Caco-2 (cell line): ENCODE results near the gene NR1I3. TPM values are rescaled to one million over a fixed set of nuclear protein-coding genes. Genes with fewer than 3 reads are reported as not detected.

Experiments
- BruUV-seq: library from RNA; stranded (reverse); fragments of 400-500 nt; replicated peaks from 2 replicates; lab custom pipeline; 2021; lab: Mats Ljungman, UMichigan
- CTCF ChIA-PET: fragments of 300-600 bp; sonication (Branson Sonifier 250); formaldehyde crosslinking; loops from one replicate; lab custom pipeline; 2022; ENCODE audit warnings: antibody characterized with exemption; lab: Charles Lee
- POLR2A ChIA-PET: fragments of 300-600 bp; sonication (Branson Sonifier 250); formaldehyde crosslinking; loops from one replicate; lab custom pipeline; 2022; ENCODE audit warnings: antibody characterized with exemption; lab: Charles Lee
- DNase-seq, 2 experiments: peaks; one replicate each; pipeline versions ENCODE4 v3.0.0 to v3.0.0-alpha.2; 2020 to 2022
- H3K27me3 ChIP-seq: replicated peaks from 2 replicates; pipeline ENCODE4 v1.6.0; 2011; ENCODE audit warnings: low read length; ENCODE audit not compliant: control insufficient read depth, insufficient read depth
- H3K36me3 ChIP-seq: 2 replicates; pipeline ENCODE4 v1.5.1; 2011; ENCODE audit warnings: low read length; ENCODE audit not compliant: control insufficient read depth, insufficient read depth
- H3K4me1 ChIP-seq: fragments of 250-450 bp; sonication (Bioruptor Pico); 2 replicates; pipeline ENCODE4 v1.5.1; 2020; ENCODE audit warnings: mild to moderate bottlenecking
- H3K4me3 ChIP-seq: 2 replicates; pipeline ENCODE4 v1.5.1; 2011; ENCODE audit warnings: low read depth, mild to moderate bottlenecking, control low read depth, low read length
- H3K9me3 ChIP-seq: fragments of 250-450 bp; sonication (Bioruptor Pico); 2 replicates; pipeline ENCODE4 v1.5.1; 2020; ENCODE audit warnings: mild to moderate bottlenecking, moderate library complexity
- H3K27ac Mint-ChIP-seq: one replicate; pipeline ENCODE4 v1.8.0; 2022; ENCODE audit warnings: mixed read lengths; ENCODE audit not compliant: unreplicated experiment
- H3K27me3 Mint-ChIP-seq: one replicate; pipeline ENCODE4 v1.8.0; 2022; ENCODE audit warnings: mixed read lengths; ENCODE audit not compliant: insufficient read depth, unreplicated experiment
- H3K36me3 Mint-ChIP-seq: one replicate; pipeline ENCODE4 v1.8.0; 2022; ENCODE audit warnings: mild to moderate bottlenecking, mixed read lengths; ENCODE audit not compliant: insufficient read depth, unreplicated experiment
- H3K4me1 Mint-ChIP-seq: one replicate; pipeline ENCODE4 v1.8.0; 2022; ENCODE audit warnings: low read depth, mixed read lengths; ENCODE audit not compliant: unreplicated experiment
- H3K4me3 Mint-ChIP-seq: one replicate; pipeline ENCODE4 v1.8.0; 2022; ENCODE audit warnings: mild to moderate bottlenecking, moderate library complexity, mixed read lengths; ENCODE audit not compliant: unreplicated experiment
- H3K9me3 Mint-ChIP-seq: one replicate; pipeline ENCODE4 v1.8.0; 2022; ENCODE audit warnings: mixed read lengths; ENCODE audit not compliant: unreplicated experiment
- intact Hi-C: fragments of 100-400 bp; cut with micrococcal nuclease; formaldehyde crosslinking; loops from one replicate; pipeline ENCODE4 v1.10.0; 2022; ENCODE audit not compliant: unreplicated experiment
- total RNA-seq: library from RNA; stranded (reverse); gene quantifications from 2 replicates; pipeline ENCODE4 v1.2.3, GENCODE V29; 2022
- TF ChIP-seq, protein P1 (sequence below), 2 experiments: fragments of 200-600 bp in 1 of 2; IDR thresholded peaks; 1 replicate in 1 of 2; 2 replicates in 1 of 2; pipeline versions ENCODE4 v1.5.1 to v1.8.0; 2011 to 2022; ENCODE audit warnings: antibody characterized with exemption in 1 of 2, control low read depth in 1 of 2, inconsistent platforms in 1 of 2, low read depth in 1 of 2, low read length in 1 of 2, mild to moderate bottlenecking in 1 of 2, moderate library complexity in 1 of 2; ENCODE audit not compliant: insufficient read depth in 1 of 2, severe bottlenecking in 1 of 2, unreplicated experiment in 1 of 2

The NR1I3 gene
- total RNA-seq, 1 experiment from 2014 or later = not detected

- no TSS peak for BruUV-seq
- no peaks in the 10 kb centered on the region for H3K9me3 ChIP-seq
- no peak within 1 kb of the TSS for H3K4me3 ChIP-seq
- no peak for DNase-seq
- ChIA-PET CTCF (interaction anchor here (0.6 kb wide), 1 partner anchor 174 kb away, joined by 3 read pairs; no protein-coding TSS in a partner anchor), POLR2A (no interaction called here)
- H3K9me3 Mint-ChIP-seq = no peaks in the 10 kb centered on the region
- no peaks in the 10 kb centered on the region for H3K27me3 Mint-ChIP-seq
- TF ChIP-seq, protein P1, sequence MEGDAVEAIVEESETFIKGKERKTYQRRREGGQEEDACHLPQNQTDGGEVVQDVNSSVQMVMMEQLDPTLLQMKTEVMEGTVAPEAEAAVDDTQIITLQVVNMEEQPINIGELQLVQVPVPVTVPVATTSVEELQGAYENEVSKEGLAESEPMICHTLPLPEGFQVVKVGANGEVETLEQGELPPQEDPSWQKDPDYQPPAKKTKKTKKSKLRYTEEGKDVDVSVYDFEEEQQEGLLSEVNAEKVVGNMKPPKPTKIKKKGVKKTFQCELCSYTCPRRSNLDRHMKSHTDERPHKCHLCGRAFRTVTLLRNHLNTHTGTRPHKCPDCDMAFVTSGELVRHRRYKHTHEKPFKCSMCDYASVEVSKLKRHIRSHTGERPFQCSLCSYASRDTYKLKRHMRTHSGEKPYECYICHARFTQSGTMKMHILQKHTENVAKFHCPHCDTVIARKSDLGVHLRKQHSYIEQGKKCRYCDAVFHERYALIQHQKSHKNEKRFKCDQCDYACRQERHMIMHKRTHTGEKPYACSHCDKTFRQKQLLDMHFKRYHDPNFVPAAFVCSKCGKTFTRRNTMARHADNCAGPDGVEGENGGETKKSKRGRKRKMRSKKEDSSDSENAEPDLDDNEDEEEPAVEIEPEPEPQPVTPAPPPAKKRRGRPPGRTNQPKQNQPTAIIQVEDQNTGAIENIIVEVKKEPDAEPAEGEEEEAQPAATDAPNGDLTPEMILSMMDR (IDR thresholded peaks at IDR 0.05; ENCODE audit: insufficient read depth in 1 of 2, low read depth in 1 of 2, low read length in 1 of 2, severe bottlenecking in 1 of 2, unreplicated experiment in 1 of 2) = no peak
- no peaks in the 10 kb centered on the region for H3K27me3 ChIP-seq
- H3K27ac Mint-ChIP-seq = no peak within 1 kb of the TSS
- H3K36me3 Mint-ChIP-seq = peaks cover 9% of the 10 kb centered on the region
- H3K4me3 Mint-ChIP-seq = no peak within 1 kb of the TSS
- peaks cover 3% of the 10 kb centered on the region for H3K36me3 ChIP-seq
- H3K4me1 Mint-ChIP-seq = peaks cover 20% of the 10 kb centered on the region
- intact Hi-C loops = no loop called here
- H3K4me1 ChIP-seq = peaks cover 13% of the 10 kb centered on the region; the same call in 1 of the 2 replicates
Measured at GRCh38 chr1:161198897-161199431, 39.0 kb downstream of the NR1I3 start, which contains the start of gene ADAMTS4. ADAMTS4 (minus strand) TSS chr1:161199054; CDS start chr1:161198627, 427 bp downstream.

DNA sequence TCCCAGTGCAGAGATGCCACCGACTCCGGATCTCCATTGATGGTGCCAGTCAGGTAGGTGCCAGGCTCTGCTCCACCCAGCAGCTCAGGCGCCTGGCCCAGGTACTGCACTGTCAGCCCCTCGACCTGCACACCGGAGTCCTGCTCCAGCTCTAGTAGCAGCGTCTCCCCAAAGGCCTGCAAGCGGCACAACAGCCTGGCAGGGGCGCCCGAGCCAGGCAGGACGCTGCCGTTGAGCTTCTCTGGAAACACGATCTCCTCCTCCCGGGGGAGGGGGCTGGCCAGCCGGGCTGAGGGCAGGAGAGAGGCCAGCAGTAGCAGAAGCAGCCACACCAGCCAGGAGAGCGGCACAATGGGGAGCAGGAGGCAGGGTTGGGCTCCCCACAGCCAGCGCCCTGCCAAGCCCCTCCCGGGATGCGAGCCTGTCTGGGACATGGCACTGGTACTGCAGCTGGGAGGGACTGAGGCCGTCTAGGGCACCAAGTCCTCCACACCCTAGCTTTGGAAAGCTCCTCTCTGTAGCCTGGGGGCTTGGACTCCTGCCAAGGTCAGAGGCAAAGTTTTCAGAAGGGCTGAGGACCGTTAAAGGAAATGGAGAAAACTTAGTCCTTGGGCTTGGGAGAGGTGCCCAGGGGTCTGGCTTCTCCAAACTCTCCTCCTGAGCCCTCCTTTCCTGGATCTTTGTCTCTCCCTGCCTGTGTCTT lies 39.7 kb downstream of the NR1I3 start:
- no peak for DNase-seq
- H3K27me3 Mint-ChIP-seq = no peaks in the 10 kb centered on the region
- intact Hi-C loops = no loop called here
- H3K4me1 ChIP-seq = peaks cover 13% of the 10 kb centered on the region; the same call in 1 of the 2 replicates
- BruUV-seq = no TSS peak
- H3K36me3 Mint-ChIP-seq = peaks cover 9% of the 10 kb centered on the region
- H3K27me3 ChIP-seq = no peaks in the 10 kb centered on the region
- no peaks in the 10 kb centered on the region for H3K9me3 ChIP-seq
- CTCF ChIA-PET = interaction anchor here (0.6 kb wide), 1 partner anchor 174 kb away, joined by 3 read pairs; no protein-coding TSS in a partner anchor
- TF ChIP-seq, protein P1 (IDR thresholded peaks at IDR 0.05; ENCODE audit: insufficient read depth in 1 of 2, low read depth in 1 of 2, low read length in 1 of 2, severe bottlenecking in 1 of 2, unreplicated experiment in 1 of 2) = no peak
- peaks cover 2% of the 10 kb centered on the region for H3K36me3 ChIP-seq
- H3K27ac Mint-ChIP-seq = no peak overlapping the region
- POLR2A ChIA-PET = no interaction called here
- no peak overlapping the region for H3K4me3 ChIP-seq
- no peaks in the 10 kb centered on the region for H3K9me3 Mint-ChIP-seq
- H3K4me1 Mint-ChIP-seq = peaks cover 20% of the 10 kb centered on the region
- no peak overlapping the region for H3K4me3 Mint-ChIP-seq

GRCh38 chr1:161197560-161198193 lies 40.3 kb downstream of the NR1I3 start:
- TF ChIP-seq, protein P1 (IDR thresholded peaks at IDR 0.05; ENCODE audit: insufficient read depth in 1 of 2, low read depth in 1 of 2, low read length in 1 of 2, severe bottlenecking in 1 of 2, unreplicated experiment in 1 of 2) = no peak
- Histone ChIP-seq H3K9me3 (no peaks in the 10 kb centered on the region), H3K4me3 (no peak overlapping the region), H3K36me3 (no peaks in the 10 kb centered on the region), H3K27me3 (no peaks in the 10 kb centered on the region), H3K4me1 (peaks cover 6% of the 10 kb centered on the region; the same call in 1 of the 2 replicates)
- no peaks in the 10 kb centered on the region for H3K9me3 Mint-ChIP-seq
- ChIA-PET POLR2A (no interaction called here), CTCF (interaction anchor here (0.7 kb wide), 2 partner anchors 20 to 195 kb away, joined by 4 read pairs; partner anchors contain the start of gene B4GALT3)
- no peak for DNase-seq
- no peaks in the 10 kb centered on the region for H3K27me3 Mint-ChIP-seq
- intact Hi-C loops = no loop called here
- peaks cover 23% of the 10 kb centered on the region for H3K4me1 Mint-ChIP-seq
- H3K36me3 Mint-ChIP-seq = peaks cover 9% of the 10 kb centered on the region
- BruUV-seq = no TSS peak
- no peak overlapping the region for H3K27ac Mint-ChIP-seq
- no peak overlapping the region for H3K4me3 Mint-ChIP-seq
